H9 (cell line): ENCODE measurements around the gene SRP54. TPM values are rescaled to one million over a fixed set of nuclear protein-coding genes. Genes with fewer than 3 reads are reported as not detected.

Experiments
- DNase-seq: peaks from one replicate; pipeline ENCODE4 v3.0.0-alpha.2; 2017
- H2AFZ ChIP-seq: one replicate; pipeline ENCODE4 v1.6.1; 2013; ENCODE audit warnings: mild to moderate bottlenecking, low read length, control low read depth, moderate library complexity
- H2AK5ac ChIP-seq: 2 replicates; pipeline ENCODE4 v1.6.1; 2013; ENCODE audit warnings: low read length, control low read depth, mixed read lengths; ENCODE audit not compliant: insufficient read length
- H2BK120ac ChIP-seq: one replicate; pipeline ENCODE4 v1.6.1; 2013; ENCODE audit warnings: low read depth, mild to moderate bottlenecking, low read length, control low read depth, inconsistent platforms; ENCODE audit not compliant: poor library complexity, severe bottlenecking
- H2BK12ac ChIP-seq: 2 replicates; pipeline ENCODE4 v1.6.1; 2013; ENCODE audit warnings: low read length, control low read depth, mixed read lengths, low read depth; ENCODE audit not compliant: insufficient read length
- H2BK15ac ChIP-seq: 2 replicates; pipeline ENCODE4 v1.6.1; 2013; ENCODE audit warnings: low read depth, low read length, control low read depth
- H2BK20ac ChIP-seq: one replicate; pipeline ENCODE4 v1.6.1; 2013; ENCODE audit warnings: low read depth, mild to moderate bottlenecking, low read length, control low read depth, inconsistent platforms; ENCODE audit not compliant: poor library complexity, severe bottlenecking
- H2BK5ac ChIP-seq: 2 replicates; pipeline ENCODE4 v1.6.1; 2013; ENCODE audit warnings: low read length, control low read depth, mixed read lengths; ENCODE audit not compliant: insufficient read length
- H3K14ac ChIP-seq: 2 replicates; pipeline ENCODE4 v1.6.1; 2013; ENCODE audit warnings: low read length, control low read depth; ENCODE audit not compliant: insufficient read depth
- H3K18ac ChIP-seq: 2 replicates; pipeline ENCODE4 v1.6.1; 2013; ENCODE audit warnings: low read depth, mild to moderate bottlenecking, mixed read lengths, low read length, control low read depth; ENCODE audit not compliant: insufficient read length
- H3K23ac ChIP-seq: 2 replicates; pipeline ENCODE4 v1.6.1; 2013; ENCODE audit warnings: low read length, control low read depth, mixed read lengths, low read depth; ENCODE audit not compliant: insufficient read length
- H3K23me2 ChIP-seq: 2 replicates; pipeline ENCODE4 v1.6.1; 2013; ENCODE audit warnings: low read depth, mild to moderate bottlenecking, mixed read lengths, low read length, control low read depth; ENCODE audit not compliant: insufficient read length, poor library complexity, severe bottlenecking
- H3K27ac ChIP-seq: 2 replicates; pipeline ENCODE4 v1.5.1; 2013; ENCODE audit warnings: low read length, control low read depth, mixed read lengths, low read depth; ENCODE audit not compliant: insufficient read length
- H3K27me3 ChIP-seq: 2 replicates; pipeline ENCODE4 v1.6.1; 2013; ENCODE audit warnings: low read length, control low read depth, inconsistent platforms; ENCODE audit not compliant: insufficient read depth
- H3K4ac ChIP-seq: 2 replicates; pipeline ENCODE4 v1.6.1; 2013; ENCODE audit warnings: low read depth, mild to moderate bottlenecking, control low read depth, inconsistent platforms, low read length, moderate library complexity
- H3K4me1 ChIP-seq: 2 replicates; pipeline ENCODE4 v1.6.1; 2013; ENCODE audit warnings: low read length, control low read depth, inconsistent platforms; ENCODE audit not compliant: insufficient read depth
- H3K4me2 ChIP-seq: 2 replicates; pipeline ENCODE4 v1.6.1; 2013; ENCODE audit warnings: low read length, control low read depth, mixed read lengths; ENCODE audit not compliant: insufficient read length, insufficient read depth
- H3K56ac ChIP-seq: 2 replicates; pipeline ENCODE4 v1.6.1; 2013; ENCODE audit warnings: low read depth, mild to moderate bottlenecking, mixed read lengths, low read length, control low read depth; ENCODE audit not compliant: insufficient read length
- H3K79me1 ChIP-seq: 2 replicates; pipeline ENCODE4 v1.6.1; 2013; ENCODE audit warnings: low read depth, mild to moderate bottlenecking, moderate library complexity, low read length, control low read depth, inconsistent platforms; ENCODE audit not compliant: insufficient read depth, poor library complexity, severe bottlenecking
- H3K79me2 ChIP-seq: 2 replicates; pipeline ENCODE4 v1.6.1; 2013; ENCODE audit warnings: low read length, control low read depth, inconsistent platforms; ENCODE audit not compliant: insufficient read depth
- H3K9ac ChIP-seq: 2 replicates; pipeline ENCODE4 v1.6.1; 2013; ENCODE audit warnings: low read length, control low read depth, mixed read lengths; ENCODE audit not compliant: insufficient read length; ENCODE audit errors: extremely low read depth
- H3K9me3 ChIP-seq: one replicate; pipeline ENCODE4 v1.6.1; 2013; ENCODE audit warnings: low read depth, low read length, inconsistent platforms; ENCODE audit not compliant: control insufficient read depth
- H3T11ph ChIP-seq: one replicate; pipeline ENCODE4 v1.6.1; 2013; ENCODE audit warnings: mild to moderate bottlenecking, low read length, control low read depth, inconsistent platforms
- H4K20me1 ChIP-seq: one replicate; pipeline ENCODE4 v1.6.1; 2013; ENCODE audit not compliant: control insufficient read depth, insufficient read length, insufficient read depth
- H4K5ac ChIP-seq: 2 replicates; pipeline ENCODE4 v1.6.1; 2013; ENCODE audit warnings: low read depth, mild to moderate bottlenecking, mixed read lengths, low read length, control low read depth; ENCODE audit not compliant: insufficient read length
- H4K8ac ChIP-seq: replicated peaks from 2 replicates; pipeline ENCODE4 v1.6.1; 2013; ENCODE audit warnings: low read length, control low read depth, mixed read lengths, low read depth; ENCODE audit not compliant: insufficient read length
- H4K91ac ChIP-seq: 2 replicates; pipeline ENCODE4 v1.6.1; 2013; ENCODE audit warnings: low read depth, mild to moderate bottlenecking, moderate library complexity, mixed read lengths, low read length, control low read depth; ENCODE audit not compliant: insufficient read length
- H3K27ac Mint-ChIP-seq, 3 experiments: 2 replicates in 2 of 3; 3 replicates in 1 of 3; pipeline ENCODE4 v1.8.0; 2020 to 2021; ENCODE audit warnings: mixed read lengths in 3 of 3, mild to moderate bottlenecking in 1 of 3, moderate library complexity in 1 of 3
- H3K27me3 Mint-ChIP-seq: 2 replicates; pipeline ENCODE4 v1.8.0; 2021; ENCODE audit warnings: low read depth, mild to moderate bottlenecking, moderate library complexity, mixed read lengths
- H3K36me3 Mint-ChIP-seq, 3 experiments: 2 replicates in 2 of 3; 3 replicates in 1 of 3; pipeline ENCODE4 v1.8.0; 2020 to 2021; ENCODE audit warnings: low read depth in 3 of 3, mixed read lengths in 3 of 3; ENCODE audit not compliant: insufficient read depth in 1 of 3
- H3K4me1 Mint-ChIP-seq, 2 experiments: 2 replicates each; pipeline ENCODE4 v1.8.0; 2020; ENCODE audit warnings: mixed read lengths in 2 of 2
- H3K4me3 Mint-ChIP-seq, 2 experiments: 2 replicates in 1 of 2; 3 replicates in 1 of 2; pipeline ENCODE4 v1.8.0; 2020 to 2021; ENCODE audit warnings: mild to moderate bottlenecking in 2 of 2, mixed read lengths in 2 of 2, moderate library complexity in 1 of 2
- H3K9me3 Mint-ChIP-seq, 2 experiments: 2 replicates in 1 of 2; 3 replicates in 1 of 2; pipeline ENCODE4 v1.8.0; 2020; ENCODE audit warnings: mild to moderate bottlenecking in 2 of 2, mixed read lengths in 2 of 2, moderate library complexity in 1 of 2
- WGBS: extraction: QIAGEN DNeasy Blood & Tissue Kit; methylation state at CpG from one replicate; pipeline ENCODE4 v1.1.7; 2013; ENCODE audit warnings: missing lambda C conversion rate, low lambda C conversion rate, mixed read lengths; ENCODE audit not compliant: insufficient read length; ENCODE audit errors: extremely low coverage; 5-methylcytosine and 5-hydroxymethylcytosine counted together
- total RNA-seq: library from RNA; stranded (reverse); gene quantifications from 2 replicates; pipeline ENCODE4 v1.2.1, GENCODE V29; 2021
- TF ChIP-seq, protein P1 (sequence below): fragments of 200-600 bp; sonication (generic); conservative IDR thresholded peaks from 3 replicates; pipeline ENCODE4 v1.8.0; 2021; ENCODE audit warnings: antibody characterized with exemption, mild to moderate bottlenecking

SRP54 gene
- total RNA-seq, 1 experiment from 2014 or later: 57.7 TPM

DNA sequence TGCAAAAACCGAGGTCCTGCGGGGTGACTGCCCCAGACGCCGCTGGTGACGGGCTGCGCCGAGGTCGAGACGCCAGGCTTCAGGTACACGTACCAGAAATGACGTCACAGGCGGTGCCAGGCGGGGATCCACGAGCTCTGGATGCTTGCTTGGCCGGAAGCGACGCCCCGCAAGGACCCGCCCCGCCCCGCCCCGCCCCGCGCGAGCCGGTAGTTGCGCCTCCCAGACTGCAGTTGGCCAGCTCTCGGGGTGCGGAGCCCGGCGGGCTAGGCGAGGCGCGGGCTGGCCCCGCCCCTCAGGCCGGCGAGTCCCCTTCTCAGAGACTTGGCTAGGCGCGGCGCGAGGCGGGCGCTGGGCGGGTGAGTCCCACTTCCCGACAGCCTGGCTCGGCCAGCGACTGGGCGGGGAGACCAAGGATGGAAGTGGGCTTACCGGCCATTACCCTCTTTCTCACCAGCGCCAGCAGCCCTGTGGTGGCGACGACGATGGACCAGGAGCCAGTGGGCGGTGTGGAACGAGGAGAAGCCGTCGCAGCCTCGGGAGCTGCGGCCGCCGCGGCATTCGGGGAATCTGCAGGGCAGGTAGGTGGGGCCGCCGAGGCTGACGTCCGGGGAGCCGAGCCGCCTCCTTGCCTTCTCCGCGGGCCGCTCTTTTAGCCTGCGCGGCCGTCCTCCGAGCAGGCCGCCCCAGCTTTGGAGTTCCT lies 63.4 kb downstream of the SRP54 start, which contains the start of gene FAM177A1:
Gene FAM177A1, plus strand, starts transcription at position 225 of the 703 bp plus-strand sequence. Its CDS starts 192 bp downstream, at position 417.
- no peaks in the 10 kb centered on the region; the same call in 1 of the 2 replicates for H3K27me3 Mint-ChIP-seq
- H2BK20ac ChIP-seq: no peak within 1 kb of the TSS
- H2BK5ac ChIP-seq: peak within 1 kb of the TSS; percentile 74

More for the DNA sequence above, 63.4 kb downstream of the SRP54 start, which contains the start of gene FAM177A1:
- Histone ChIP-seq H3K4me1 (no peaks in the 10 kb centered on the region; the same call in 1 of the 2 replicates), H3K56ac (no peak within 1 kb of the TSS), H3K23me2 (peaks cover 4% of the 10 kb centered on the region), H3K9ac (peak within 1 kb of the TSS; percentile 81), H2AK5ac (no peak within 1 kb of the TSS), H4K8ac (no peak within 1 kb of the TSS), H2BK15ac (no peak within 1 kb of the TSS), H4K20me1 (no peaks in the 10 kb centered on the region), H2AFZ (peak within 1 kb of the TSS; percentile 96), H3K4me2 (peak within 1 kb of the TSS; percentile 96), H3K79me2 (no peaks in the 10 kb centered on the region), H3K23ac (no peak within 1 kb of the TSS), H2BK12ac (no peak within 1 kb of the TSS), H3K14ac (peak within 1 kb of the TSS; percentile 94), H2BK120ac (no peak within 1 kb of the TSS), H3K18ac (peak within 1 kb of the TSS; percentile 93), H3K27me3 (no peaks in the 10 kb centered on the region), H3K27ac (no peak within 1 kb of the TSS), H3T11ph (no peak within 1 kb of the TSS), H4K5ac (no peak within 1 kb of the TSS), H3K79me1 (no peaks in the 10 kb centered on the region), H3K4ac (no peak within 1 kb of the TSS), H3K9me3 (no peaks in the 10 kb centered on the region), H4K91ac (no peak within 1 kb of the TSS)
- DNase-seq: peak; percentile 99
- H3K36me3 Mint-ChIP-seq: peaks cover 7 to 15% (median 9%) of the 10 kb centered on the region in 3 experiments; a peak in 6 of 7 replicates
- no CpG with 5 or more reads among the region's 77 CpGs for WGBS
- H3K4me1 Mint-ChIP-seq: peaks cover 14 to 17% of the 10 kb centered on the region in 2 experiments
- peak within 1 kb of the TSS; percentile 96 to 98 (median 98) for H3K27ac Mint-ChIP-seq
- H3K9me3 Mint-ChIP-seq: no peaks in the 10 kb centered on the region
- TF ChIP-seq, protein P1, sequence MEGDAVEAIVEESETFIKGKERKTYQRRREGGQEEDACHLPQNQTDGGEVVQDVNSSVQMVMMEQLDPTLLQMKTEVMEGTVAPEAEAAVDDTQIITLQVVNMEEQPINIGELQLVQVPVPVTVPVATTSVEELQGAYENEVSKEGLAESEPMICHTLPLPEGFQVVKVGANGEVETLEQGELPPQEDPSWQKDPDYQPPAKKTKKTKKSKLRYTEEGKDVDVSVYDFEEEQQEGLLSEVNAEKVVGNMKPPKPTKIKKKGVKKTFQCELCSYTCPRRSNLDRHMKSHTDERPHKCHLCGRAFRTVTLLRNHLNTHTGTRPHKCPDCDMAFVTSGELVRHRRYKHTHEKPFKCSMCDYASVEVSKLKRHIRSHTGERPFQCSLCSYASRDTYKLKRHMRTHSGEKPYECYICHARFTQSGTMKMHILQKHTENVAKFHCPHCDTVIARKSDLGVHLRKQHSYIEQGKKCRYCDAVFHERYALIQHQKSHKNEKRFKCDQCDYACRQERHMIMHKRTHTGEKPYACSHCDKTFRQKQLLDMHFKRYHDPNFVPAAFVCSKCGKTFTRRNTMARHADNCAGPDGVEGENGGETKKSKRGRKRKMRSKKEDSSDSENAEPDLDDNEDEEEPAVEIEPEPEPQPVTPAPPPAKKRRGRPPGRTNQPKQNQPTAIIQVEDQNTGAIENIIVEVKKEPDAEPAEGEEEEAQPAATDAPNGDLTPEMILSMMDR: no peak
- peak within 1 kb of the TSS; percentile 92 to 95 for H3K4me3 Mint-ChIP-seq
